GM23338 (cell line): ENCODE measurements around the gene POR.

Experiments
- CREB1 ChIP-seq: fragments of 250-450 bp; sonication (Bioruptor Pico); IDR thresholded peaks from 2 replicates; pipeline ENCODE4 v1.5.0; 2020; ENCODE audit warnings: low read depth, mild to moderate bottlenecking, moderate library complexity
- CTCF ChIP-seq, 2 experiments: fragments of 200-600 bp in 1 of 2; sonication (generic) in 1 of 2; conservative IDR thresholded peaks; 2 replicates each; pipeline versions ENCODE4 v1.5.1 to v1.6.1; 2016 to 2017; ENCODE audit warnings: antibody characterized with exemption in 2 of 2, low read depth in 2 of 2, mild to moderate bottlenecking in 2 of 2, moderate library complexity in 1 of 2
- EZH2 ChIP-seq: fragments of 200-600 bp; sonication (generic); IDR thresholded peaks from one replicate; pipeline ENCODE4 v1.8.0; 2017; ENCODE audit warnings: antibody characterized with exemption, mild to moderate bottlenecking, low read depth; ENCODE audit not compliant: unreplicated experiment
- EZH2phosphoT487 ChIP-seq: fragments of 200-600 bp; sonication (generic); IDR thresholded peaks from one replicate; pipeline ENCODE4 v1.8.1; 2018; ENCODE audit warnings: antibody characterized with exemption; ENCODE audit not compliant: unreplicated experiment
- JUNB ChIP-seq: IDR thresholded peaks from one replicate; pipeline ENCODE4 v1.6.1; 2016; ENCODE audit warnings: antibody characterized with exemption; ENCODE audit not compliant: unreplicated experiment
- NANOG ChIP-seq: IDR thresholded peaks from 2 replicates; pipeline ENCODE4 v1.6.1; 2016; ENCODE audit warnings: antibody characterized with exemption, borderline replicate concordance
- POLR2AphosphoS5 ChIP-seq: IDR thresholded peaks from 2 replicates; pipeline ENCODE4 v1.6.1; 2016; ENCODE audit warnings: antibody characterized with exemption, low read depth
- ZNF114 ChIP-seq: fragments of 250-450 bp; sonication (Bioruptor Pico); IDR thresholded peaks from 2 replicates; pipeline ENCODE4 v1.5.0; 2020; ENCODE audit warnings: mild to moderate bottlenecking, moderate library complexity
- TF ChIP-seq, protein P1 (sequence below): IDR thresholded peaks from one replicate; pipeline ENCODE4 v1.6.1; 2018; ENCODE audit warnings: antibody characterized with exemption; ENCODE audit not compliant: unreplicated experiment

GRCh38 chr7:75924256-75924655 is 9.3 kb downstream of the POR start:
- TF ChIP-seq CTCF (conservative IDR thresholded peaks at IDR 0.05; ENCODE audit: low read depth in 2 of 2) (no peak), EZH2 (no peak), POLR2AphosphoS5 (no peak), CREB1 (CRISPR knock-in tag) (no peak), EZH2phosphoT487 (no peak), NANOG (no peak), ZNF114 (no peak), JUNB (no peak)
- TF ChIP-seq, protein P1, sequence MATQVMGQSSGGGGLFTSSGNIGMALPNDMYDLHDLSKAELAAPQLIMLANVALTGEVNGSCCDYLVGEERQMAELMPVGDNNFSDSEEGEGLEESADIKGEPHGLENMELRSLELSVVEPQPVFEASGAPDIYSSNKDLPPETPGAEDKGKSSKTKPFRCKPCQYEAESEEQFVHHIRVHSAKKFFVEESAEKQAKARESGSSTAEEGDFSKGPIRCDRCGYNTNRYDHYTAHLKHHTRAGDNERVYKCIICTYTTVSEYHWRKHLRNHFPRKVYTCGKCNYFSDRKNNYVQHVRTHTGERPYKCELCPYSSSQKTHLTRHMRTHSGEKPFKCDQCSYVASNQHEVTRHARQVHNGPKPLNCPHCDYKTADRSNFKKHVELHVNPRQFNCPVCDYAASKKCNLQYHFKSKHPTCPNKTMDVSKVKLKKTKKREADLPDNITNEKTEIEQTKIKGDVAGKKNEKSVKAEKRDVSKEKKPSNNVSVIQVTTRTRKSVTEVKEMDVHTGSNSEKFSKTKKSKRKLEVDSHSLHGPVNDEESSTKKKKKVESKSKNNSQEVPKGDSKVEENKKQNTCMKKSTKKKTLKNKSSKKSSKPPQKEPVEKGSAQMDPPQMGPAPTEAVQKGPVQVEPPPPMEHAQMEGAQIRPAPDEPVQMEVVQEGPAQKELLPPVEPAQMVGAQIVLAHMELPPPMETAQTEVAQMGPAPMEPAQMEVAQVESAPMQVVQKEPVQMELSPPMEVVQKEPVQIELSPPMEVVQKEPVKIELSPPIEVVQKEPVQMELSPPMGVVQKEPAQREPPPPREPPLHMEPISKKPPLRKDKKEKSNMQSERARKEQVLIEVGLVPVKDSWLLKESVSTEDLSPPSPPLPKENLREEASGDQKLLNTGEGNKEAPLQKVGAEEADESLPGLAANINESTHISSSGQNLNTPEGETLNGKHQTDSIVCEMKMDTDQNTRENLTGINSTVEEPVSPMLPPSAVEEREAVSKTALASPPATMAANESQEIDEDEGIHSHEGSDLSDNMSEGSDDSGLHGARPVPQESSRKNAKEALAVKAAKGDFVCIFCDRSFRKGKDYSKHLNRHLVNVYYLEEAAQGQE, result no peak
